ENCODE measurements around the gene TAS2R31. TPM values are rescaled to one million over a fixed set of nuclear protein-coding genes. Genes with fewer than 3 reads are reported as not detected.
"Not testable (repeated sequence)": the region's sequence is repeated elsewhere in the genome, so short reads cannot be mapped to it uniquely, and the experiment has no call there.

Gene TAS2R31, protein sequence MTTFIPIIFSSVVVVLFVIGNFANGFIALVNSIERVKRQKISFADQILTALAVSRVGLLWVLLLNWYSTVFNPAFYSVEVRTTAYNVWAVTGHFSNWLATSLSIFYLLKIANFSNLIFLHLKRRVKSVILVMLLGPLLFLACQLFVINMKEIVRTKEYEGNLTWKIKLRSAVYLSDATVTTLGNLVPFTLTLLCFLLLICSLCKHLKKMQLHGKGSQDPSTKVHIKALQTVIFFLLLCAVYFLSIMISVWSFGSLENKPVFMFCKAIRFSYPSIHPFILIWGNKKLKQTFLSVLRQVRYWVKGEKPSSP
- polyA plus RNA-seq (2013, experiment 1 of 2; ENCODE audit: insufficient read length): 0.28 TPM
- 0.43 TPM for polyA plus RNA-seq (2013, experiment 2 of 2; ENCODE audit: insufficient read length)

DNA sequence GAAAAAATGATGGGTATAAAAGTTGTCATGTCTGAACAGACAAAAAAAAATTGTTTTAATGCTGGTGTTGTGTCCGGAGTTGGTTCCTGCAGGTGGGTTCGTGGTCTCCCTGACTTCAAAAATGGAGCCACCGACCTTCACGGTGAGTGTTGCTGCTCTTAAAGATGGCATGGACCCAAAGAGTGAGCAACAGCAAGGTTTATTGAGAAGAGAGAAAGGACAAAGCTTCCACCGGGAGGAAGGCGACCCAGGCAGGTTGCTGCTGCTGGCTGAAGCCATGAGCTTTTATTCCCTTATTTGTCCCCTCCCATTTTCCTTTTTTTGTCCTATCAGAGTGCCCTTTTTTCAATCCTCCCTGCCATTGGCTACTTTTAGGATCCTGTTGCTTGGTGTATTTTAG lies at the start of gene TAS2R31:
Gene TAS2R31, minus strand, starts transcription at position 101 of the 400 bp plus-strand sequence. Its CDS starts 72 bp downstream, at position 29.
- no peak for DNase-seq

DNA sequence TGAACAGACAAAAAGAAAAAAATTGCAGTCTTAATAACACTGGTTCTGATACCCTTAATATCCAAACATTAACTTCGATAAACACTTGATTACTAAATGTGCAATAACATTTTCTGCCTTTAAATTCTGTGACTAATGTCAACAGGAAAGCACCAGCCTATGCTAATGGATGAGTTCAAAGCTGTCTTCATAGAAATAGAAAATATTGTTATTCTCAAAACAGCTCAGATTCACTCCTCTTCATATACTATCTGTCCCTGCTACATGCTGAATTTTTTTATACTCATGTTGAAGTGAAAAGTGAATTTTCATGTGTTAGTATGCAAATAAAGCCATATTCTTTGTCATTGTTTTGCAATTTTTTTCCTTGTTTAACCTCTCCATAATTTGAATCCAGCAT lies 47.0 kb upstream of the TAS2R31 start:
- DNase-seq: no peak

DNA sequence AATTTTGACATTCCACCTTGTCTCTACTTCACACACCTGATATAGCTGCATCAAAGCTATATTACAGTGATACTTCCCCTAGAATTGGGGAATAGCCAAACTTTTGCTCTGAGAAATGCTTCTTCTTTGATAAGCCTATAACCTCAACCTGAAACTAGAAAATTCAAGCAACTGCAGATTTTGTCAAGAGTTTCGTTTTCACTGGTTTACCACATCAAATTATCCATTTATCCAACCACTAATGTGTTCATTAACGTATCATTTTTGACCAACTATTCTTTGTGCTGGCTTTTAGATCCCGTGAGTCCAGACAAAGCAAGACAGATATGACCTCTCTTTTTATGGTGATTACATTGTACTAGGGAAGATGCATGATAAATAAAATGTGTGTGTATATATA lies 44.4 kb upstream of the TAS2R31 start:
- DNase-seq: no peak

DNA sequence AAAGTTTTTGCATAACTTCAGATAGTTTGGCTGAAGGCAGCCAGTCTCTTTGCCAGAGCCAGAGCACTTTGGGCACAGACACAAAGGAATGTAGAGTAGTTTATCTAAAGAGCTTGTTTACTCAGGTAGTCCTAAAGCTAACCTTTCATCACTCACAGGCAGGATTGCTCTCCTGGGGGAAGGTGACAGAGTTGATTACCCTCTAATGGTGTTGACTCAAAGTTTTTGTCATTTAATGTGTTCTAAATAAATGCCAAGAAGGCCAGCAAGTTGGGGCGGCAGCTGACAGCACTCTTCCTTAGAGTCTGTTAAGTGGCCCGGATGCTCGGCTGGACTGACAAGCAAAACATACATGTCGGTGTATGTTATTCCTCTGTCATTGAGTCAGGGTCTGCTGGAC lies 40.2 kb upstream of the TAS2R31 start:
- no peak for DNase-seq

DNA sequence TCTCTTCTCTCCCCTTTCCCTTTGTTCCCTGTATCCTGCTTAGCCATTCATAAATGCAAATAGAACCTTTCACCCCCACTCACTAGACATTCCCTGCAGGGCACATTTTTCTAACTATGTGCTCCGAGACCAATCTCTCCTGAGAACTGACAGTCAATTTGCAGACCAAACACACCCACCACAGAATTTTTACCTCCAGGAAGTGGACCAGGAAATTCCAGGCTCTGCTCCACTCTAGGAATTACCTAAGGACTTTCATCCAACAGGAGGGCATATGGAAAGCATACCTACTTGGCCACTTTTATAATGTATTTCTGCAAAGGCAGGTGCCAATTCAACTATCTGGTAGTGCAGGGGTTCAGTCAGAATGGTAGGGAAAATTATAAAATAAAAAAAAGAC lies 39.8 kb upstream of the TAS2R31 start:
- no peak for DNase-seq

DNA sequence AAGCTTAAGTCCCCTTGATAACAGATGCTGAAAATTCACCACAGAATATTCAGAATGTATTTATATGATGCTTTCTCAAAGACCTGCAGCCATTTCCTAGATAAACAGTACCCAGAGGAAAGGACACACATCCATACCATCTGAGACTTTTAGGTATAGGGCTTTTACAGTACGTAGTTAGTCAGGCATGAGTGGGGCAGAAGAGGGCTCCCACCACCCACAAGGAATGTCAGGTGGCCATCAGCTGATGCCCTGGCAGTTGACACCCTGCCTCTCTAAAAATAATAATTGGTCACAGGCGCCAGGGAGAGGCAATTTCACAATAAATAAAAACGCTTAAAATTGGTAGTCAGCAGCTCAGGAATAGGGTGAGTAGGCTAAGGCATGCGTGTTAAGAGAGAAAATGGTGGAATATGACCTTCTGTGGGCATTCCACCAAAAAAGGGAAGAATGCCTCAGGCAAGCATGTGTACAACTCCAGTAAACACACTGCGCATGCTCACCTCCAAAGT lies 38.7 kb upstream of the TAS2R31 start:
- DNase-seq: no peak

DNA sequence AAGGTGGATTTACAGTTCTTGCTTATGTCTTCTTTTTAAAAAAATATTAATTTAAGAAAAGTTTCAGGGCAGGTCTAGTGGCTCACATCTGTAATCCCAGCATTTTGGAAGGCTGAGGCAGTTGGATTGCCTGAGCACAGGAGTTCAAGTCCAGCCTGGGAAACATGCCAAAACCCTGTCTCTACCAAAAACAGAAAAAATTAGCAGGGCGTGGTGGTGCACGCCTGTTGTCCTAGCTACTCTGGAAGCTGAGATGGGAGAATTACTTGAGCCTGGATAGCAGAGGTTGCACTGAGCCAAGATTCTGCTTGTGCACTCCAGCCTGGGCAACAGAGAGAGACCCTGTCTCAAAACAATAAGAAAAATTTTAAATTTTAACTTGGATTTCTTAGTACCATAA lies 36.3 kb upstream of the TAS2R31 start:
- peak; percentile 8 for DNase-seq

DNA sequence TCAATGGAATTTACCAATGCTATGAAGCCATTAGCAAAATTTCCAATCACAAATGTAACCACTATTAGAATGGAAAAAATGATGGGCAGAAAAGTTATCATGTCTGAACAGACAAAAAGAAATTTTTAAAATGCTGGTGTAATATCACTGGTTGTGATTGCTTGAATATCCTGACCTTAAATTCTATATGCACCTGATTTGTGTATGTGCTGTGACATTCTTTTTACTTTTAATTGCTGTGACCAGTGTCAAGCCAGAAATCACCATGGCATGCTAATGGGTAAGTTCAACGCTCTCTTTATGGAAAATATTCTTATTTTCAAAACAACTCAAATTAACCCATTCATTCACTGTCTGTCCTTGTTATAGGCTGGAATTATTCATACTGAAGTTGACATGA lies 31.0 kb upstream of the TAS2R31 start, which contains the start of gene TAS2R46:
Gene TAS2R46, minus strand, starts transcription at position 101 of the 400 bp plus-strand sequence. Its CDS starts 0 bp downstream, at position 101.
- DNase-seq: not testable (repeated sequence)

DNA sequence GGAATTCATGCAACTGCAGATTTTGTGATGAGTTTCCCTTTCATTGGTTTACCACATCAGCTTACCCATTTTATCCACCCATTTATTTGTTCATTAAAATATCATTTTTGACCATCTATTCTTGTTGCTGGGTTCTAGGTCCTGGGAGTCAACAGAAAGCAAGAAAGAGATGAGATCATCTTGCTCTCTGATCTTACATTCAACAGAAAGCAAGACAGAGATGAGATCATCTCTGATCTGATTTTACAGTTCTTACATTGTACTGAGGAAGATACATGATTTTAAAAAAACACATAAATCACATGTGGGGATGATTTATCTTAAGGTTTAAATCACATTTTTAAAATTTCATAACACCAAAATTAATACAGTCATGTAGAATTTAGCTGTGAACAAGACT lies 28.6 kb upstream of the TAS2R31 start:
- peak; percentile 3 for DNase-seq

DNA sequence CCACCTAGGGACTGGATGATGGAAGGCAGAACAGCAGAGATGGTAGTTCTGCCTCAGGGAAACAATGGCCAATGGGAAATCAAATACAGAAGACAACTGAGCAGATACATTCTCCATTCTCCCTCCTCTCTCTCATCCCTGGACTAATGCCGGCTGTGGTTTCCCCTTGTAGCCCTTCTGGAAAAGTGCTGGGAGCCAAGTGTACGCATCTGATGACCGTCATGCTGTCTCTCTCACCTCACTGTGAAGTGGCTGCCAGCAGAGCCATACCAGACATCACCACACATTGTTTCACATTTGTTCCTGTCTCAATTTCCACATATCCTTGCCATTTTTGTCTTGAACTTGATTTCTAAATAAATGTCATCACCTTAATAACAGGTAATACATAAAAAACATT lies 27.8 kb upstream of the TAS2R31 start:
- no peak for DNase-seq

DNA sequence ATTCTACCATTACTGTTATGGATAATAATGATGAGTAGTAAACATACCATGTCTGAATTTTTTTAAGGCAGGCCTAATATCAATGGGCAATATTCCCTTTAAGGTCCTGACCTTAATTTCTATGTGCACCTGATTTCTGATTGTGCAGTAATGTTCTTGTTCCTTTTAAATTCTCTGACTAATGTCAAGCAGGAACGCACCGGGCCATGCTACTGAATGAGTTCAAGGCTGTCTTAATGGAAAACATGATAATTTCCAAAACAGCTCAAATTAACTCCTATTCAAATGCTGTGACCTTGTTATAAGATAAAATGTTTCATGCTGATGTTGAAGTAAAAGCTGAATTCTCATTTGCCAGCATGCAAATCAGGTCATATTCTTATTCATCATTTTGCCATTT lies 24.1 kb upstream of the TAS2R31 start:
- no peak for DNase-seq

DNA sequence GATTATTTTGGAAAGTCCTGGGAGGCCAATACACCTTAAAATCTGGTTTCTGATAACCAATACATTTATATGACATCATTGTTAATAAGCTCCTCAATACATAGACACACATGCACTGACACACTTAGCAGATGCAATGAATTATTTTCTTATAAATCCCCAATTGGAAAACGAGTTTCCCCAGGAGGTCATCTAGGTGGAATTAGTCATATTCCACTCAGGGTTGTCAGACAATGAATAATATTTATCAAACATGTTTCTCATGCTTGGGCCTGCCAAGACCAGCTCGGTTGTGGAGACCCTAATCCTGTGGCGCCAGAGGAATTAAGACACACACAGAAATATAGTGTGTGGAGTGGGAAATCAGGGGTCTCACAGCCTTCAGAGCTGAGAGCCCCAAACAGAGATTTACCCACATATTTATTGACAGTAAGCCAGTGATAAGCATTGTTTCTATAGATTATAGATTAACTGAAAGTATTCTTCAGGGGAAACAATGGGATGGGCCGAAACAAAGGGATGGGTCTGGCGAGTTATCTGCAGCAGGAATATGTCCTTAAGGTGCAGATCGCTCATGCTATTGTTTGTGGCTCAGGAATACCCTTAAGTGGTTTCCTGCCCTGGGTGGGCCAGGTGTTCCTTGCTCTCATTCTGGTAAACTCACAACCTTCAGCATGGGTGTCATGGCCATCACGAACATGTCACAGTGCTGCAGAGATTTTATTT lies 18.8 kb upstream of the TAS2R31 start:
- not testable (repeated sequence) for DNase-seq

DNA sequence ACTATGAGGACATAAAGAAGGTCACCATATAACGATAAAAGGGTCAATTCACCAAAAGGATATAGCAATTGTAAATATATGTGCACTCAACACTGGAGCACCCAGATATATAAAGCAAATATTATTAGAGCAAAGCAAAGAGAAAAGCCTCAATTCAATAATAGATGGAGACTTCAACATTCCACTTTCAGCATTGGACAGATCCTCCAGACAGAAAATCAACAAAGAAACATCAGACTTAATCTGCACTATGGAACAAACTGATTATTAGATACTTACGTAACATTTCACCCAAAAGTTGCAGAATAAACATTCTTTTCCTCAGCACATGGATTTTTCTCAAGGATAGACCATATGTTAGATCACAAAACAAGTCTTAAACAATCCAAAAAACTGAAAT lies 10.2 kb upstream of the TAS2R31 start:
- not testable (repeated sequence) for DNase-seq

DNA sequence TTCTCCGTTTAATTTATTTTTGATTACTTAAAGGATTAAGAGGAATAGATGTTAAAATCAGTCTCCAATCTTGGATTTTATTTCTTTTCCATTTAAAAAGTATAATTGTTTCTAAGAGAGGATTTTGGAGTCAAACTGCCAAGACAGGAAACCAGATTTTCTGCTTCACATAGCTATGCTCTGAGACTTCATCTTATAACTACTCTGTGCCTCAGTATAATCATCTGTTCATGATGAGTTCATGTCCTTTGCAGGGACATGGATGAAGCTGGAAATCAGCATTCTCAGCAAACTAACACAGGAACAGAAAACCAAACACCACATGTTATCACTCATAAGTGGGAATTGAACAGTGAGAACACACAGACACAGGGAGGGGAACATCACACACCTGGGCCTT lies 9.0 kb upstream of the TAS2R31 start:
- peak; percentile 4 for DNase-seq

DNA sequence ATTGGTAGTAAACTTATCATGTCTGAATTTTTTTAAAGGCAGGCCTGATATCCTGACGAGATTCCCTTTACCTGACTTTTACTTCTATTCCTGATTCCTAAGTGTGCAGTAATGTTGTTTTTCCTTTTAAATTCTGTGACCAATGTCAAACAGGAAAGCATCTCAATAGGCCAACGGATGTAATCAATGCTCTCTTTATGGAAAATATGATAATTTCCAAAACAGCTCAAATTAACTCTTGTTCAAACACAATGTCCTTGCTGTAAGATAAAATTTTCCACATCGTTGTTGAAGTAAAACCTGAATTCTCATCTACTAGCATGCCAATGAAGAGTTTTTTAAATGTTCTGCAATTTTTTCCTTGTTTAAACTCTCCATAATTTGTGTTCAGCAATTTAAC lies 8.0 kb upstream of the TAS2R31 start:
- no peak for DNase-seq

DNA sequence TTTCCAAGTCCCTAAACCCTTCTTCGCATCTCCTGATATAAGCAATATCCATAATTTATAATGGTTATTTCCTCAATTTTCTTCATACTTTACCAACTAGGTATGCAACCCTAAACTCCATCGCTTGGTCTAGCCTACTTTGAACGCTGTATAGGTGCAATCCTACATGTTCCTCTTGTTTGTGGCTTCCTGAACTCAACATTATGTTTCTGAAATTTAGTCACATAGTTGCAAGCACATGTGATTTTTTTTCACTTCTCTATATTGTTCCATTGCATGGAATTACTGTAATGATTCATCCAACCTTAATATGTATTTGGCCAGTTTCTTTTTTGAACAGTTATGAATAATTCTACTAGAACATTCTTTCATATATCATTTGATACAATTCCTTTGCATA lies 2.8 kb upstream of the TAS2R31 start:
- not testable (repeated sequence) for DNase-seq

DNA sequence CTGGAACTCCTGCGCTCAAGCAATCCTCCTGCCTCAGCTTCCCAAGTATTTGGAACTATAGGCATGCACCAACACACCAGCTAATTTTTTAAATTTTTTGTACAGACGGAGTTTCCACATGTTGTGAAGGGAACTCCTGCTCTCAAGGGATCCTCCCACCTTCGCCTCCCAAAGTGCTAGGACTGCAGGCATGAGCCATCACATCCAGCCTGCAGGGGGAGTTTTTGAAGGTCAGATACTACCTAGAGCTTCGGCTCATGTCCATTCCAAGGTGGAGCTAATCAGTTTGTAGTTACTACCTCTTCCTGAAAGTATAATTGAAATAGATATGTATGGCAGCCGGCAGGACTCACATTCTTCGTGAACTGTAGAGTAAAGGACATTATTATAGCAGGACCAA lies 5.1 kb downstream of the TAS2R31 start:
- no peak for DNase-seq

DNA sequence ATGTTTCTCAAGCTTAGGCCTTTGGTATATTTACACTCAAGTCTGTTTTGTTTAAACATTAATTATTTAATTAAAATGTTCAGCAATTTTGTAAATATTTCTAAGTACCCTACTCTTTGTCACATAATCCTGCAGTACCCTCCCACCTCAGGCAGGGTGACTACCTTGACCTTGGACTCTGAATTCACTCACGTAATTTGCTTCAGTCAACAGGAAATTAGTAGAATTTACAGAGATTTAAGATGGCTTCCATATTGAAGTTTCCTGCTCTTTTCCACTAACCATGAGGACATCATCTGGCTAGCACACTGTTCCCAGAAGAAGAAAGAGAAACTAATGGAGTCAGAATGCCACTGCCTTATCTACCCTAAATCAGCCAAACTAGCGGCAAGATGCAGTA lies 7.8 kb downstream of the TAS2R31 start:
- no peak for DNase-seq

DNA sequence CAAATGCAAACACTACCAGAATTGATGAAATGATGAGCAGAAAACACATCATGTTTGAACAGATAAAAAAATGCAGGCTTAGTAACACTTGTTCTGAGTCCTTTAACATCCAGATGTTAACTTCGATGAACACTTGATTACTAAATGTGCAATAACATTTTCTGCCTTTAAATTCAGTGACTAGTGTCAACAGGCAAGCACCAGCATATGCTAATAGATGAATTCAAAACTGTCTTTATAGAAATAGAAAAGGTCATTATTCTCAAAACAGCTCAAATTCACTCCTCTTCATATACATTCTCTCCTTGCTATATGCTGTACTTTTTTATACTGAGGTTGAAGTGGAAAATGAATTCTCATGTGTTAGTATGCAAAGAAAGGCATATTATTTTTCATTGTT lies 8.7 kb downstream of the TAS2R31 start, which contains the start of gene TAS2R19:
Gene TAS2R19, minus strand, starts transcription at position 101 of the 400 bp plus-strand sequence. Its CDS starts 49 bp downstream, at position 52.
- DNase-seq: no peak

DNA sequence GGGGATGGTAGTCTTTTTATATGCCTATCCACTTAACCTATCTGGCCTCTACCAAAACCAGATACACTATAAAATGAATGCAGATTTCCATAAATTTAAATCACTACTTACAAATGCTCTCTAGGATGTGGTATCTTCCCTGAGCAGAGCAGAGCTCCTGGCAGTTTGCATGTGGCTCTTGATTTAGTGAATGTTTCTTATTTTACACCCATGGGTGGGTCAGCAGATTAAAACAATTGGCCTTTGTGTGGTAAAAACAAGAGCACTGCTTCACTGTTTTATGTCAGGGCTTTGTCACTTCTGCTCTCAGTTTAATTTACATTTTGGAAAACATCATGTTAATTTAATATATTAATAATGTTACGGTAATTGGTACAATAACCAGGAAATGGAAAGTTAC lies 14.3 kb downstream of the TAS2R31 start:
- DNase-seq: no peak

DNA sequence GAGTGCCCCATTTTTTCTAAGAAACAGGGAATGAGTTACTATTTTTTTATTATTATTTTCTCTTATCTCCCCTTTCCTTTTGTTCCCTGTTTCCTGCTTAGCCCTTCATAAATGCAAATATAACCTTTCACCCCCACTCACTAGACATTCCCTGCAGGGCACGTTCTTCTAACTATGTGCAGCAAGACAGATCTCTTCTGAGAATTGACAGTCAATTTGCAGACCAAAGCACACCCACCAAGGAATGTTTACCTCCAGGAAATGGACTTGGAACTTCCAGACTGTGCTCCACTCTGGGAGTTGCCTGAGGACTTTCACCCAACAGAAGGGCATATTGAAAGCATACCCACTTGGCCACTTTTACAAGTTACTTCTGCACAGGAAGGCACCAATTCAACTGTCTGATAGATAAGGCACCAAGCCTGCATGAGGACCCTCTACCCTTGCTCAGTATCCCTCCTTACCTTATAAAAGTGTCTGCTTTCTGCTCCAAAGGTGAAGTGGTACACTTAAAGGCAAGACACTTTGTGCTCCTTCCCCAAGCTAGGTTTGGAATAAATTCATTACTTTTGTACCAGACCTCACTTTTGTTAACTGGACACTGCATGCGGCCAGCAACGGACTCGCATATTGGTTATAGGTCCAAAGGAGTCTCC lies 15.3 kb downstream of the TAS2R31 start:
- DNase-seq: no peak

DNA sequence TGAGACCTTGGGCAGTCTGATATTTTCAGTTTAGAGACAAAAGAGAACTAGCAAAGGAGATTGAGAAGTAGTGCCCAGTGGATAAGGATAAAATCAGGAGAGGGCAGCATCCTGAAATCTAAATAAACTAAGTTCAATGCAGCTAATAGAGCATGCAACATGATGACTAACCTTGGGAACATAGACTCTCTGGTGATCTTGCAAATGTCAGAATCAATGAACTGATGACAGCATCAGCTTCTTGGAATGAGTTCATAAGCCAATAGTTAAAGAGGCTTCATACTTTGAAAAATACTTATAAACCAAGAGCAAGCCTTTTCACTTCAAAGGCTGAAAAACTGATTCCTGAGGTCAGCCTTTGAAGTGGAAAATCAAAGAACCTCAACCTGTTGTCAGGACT lies 17.0 kb downstream of the TAS2R31 start:
- DNase-seq: no peak

DNA sequence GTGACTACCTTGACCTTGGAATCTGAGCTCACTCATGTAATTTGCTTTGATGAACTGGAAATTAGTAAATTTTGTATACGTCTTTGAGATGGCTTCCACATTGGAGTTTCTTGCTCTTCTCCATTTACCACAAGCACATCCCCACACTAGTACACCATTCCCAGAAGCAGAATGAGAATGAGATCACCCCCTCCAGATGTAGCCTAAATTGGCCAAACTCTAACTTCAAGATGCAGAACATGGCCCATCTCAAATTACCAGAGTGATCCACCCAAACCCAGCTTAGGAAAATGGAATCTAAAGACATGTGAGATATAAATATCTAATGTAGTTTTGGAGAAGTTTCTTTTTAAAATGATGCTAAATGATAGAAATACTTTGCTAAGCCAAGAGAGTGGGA lies 23.6 kb downstream of the TAS2R31 start:
- DNase-seq: no peak
